ENCODE results near the gene DOCK9. TPM values are rescaled to one million over a fixed set of nuclear protein-coding genes. Genes with fewer than 3 reads are reported as not detected.

The DOCK9 gene
- total and polyA plus RNA-seq, 2 donors (not counting 3 experiments of a cell fraction or from before 2014, with no cell fraction given): 147 to 323 TPM

DNA sequence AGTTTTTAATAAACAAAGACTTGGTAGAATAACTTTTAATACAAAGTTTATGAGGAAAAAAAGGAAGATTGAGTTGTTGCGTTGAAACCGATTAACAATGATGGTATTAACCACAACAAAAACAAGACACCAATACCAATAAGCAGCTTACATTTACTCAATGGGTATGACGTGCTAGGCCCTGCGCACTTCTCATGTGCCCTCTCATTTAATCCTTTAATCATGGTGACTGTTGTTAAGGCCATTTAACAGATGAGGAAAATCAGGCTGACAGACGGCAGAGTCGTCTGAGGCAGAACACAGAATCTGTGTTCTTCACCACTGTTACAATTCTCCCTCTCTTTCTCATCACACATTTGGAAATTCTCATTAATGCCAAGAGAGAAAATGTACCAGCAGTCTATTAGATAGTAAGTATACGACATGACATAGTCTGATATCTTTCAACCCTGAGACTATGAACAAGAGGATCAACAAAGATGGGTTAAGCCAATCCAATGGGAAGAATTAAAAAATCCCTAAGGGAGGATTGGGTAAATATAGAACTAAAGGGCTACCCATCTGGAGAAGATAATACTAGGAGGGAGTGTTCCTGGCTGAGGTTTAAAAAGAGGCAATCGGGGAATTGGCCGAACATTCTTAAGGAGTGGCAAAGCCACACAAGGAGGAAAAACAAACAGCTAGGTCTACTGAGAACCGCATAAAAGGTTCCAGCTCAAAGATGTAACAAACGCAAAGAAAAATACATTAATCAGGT is 54.0 kb downstream of the DOCK9 start:
- POLR2A ChIA-PET: no interaction called here
- no peak for TF ChIP-seq MYC (IDR thresholded peaks at IDR 0.05; ENCODE audit: low read depth, low read length)
- no peak for TF ChIP-seq EZH2 (IDR thresholded peaks at IDR 0.05; ENCODE audit: borderline replicate concordance, low read depth, low read length, severe bottlenecking)
- no peak for TF ChIP-seq POLR2AphosphoS5 (IDR thresholded peaks at IDR 0.05; ENCODE audit: insufficient read depth, low read depth, low read length)
- no peak for TF ChIP-seq POLR2A (IDR thresholded peaks at IDR 0.05; ENCODE audit: low read depth, low read length)
- TF ChIP-seq, protein P1, sequence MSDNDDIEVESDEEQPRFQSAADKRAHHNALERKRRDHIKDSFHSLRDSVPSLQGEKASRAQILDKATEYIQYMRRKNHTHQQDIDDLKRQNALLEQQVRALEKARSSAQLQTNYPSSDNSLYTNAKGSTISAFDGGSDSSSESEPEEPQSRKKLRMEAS (IDR thresholded peaks at IDR 0.05; ENCODE audit: insufficient read depth, insufficient read length): no peak
- no peak for TF ChIP-seq FOS (IDR thresholded peaks at IDR 0.05; ENCODE audit: borderline replicate concordance, insufficient read depth, low read length)
- no peak for TF ChIP-seq JUN (IDR thresholded peaks at IDR 0.05; ENCODE audit: borderline replicate concordance, insufficient read depth, insufficient read length, low read depth)
- no peak for TF ChIP-seq GATA2 (IDR thresholded peaks at IDR 0.05; ENCODE audit: insufficient read depth, insufficient read length, low read depth, low read length)
- TF ChIP-seq, protein P2, sequence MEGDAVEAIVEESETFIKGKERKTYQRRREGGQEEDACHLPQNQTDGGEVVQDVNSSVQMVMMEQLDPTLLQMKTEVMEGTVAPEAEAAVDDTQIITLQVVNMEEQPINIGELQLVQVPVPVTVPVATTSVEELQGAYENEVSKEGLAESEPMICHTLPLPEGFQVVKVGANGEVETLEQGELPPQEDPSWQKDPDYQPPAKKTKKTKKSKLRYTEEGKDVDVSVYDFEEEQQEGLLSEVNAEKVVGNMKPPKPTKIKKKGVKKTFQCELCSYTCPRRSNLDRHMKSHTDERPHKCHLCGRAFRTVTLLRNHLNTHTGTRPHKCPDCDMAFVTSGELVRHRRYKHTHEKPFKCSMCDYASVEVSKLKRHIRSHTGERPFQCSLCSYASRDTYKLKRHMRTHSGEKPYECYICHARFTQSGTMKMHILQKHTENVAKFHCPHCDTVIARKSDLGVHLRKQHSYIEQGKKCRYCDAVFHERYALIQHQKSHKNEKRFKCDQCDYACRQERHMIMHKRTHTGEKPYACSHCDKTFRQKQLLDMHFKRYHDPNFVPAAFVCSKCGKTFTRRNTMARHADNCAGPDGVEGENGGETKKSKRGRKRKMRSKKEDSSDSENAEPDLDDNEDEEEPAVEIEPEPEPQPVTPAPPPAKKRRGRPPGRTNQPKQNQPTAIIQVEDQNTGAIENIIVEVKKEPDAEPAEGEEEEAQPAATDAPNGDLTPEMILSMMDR (IDR thresholded peaks at IDR 0.05; ENCODE audit: extremely low read depth in 1 of 2, insufficient read depth in 1 of 2, low read depth in 1 of 2, low read length in 2 of 2): no peak
- no peaks in the 10 kb centered on the region for H3K9me3 ChIP-seq (replicated peaks; ENCODE audit: control insufficient read depth, insufficient read depth, low read length)
- no peak overlapping the region for H3K4me3 ChIP-seq (replicated peaks in 1 of 3; ENCODE audit: insufficient read depth in 1 of 3, low read depth in 1 of 3, low read length in 3 of 3)
- no peak for DNase-seq (ENCODE audit: low read depth, low spot score)
- no peak overlapping the region for H2AFZ ChIP-seq (ENCODE audit: low read depth, low read length)
- intact Hi-C loops (cut with micrococcal nuclease): no loop called here
- H3K4me1 ChIP-seq (ENCODE audit: control insufficient read depth, extremely low read depth, insufficient read depth, low read length): peaks cover 30% of the 10 kb centered on the region
- H3K79me2 ChIP-seq (ENCODE audit: control insufficient read depth, insufficient read depth, low read length): peaks cover 10% of the 10 kb centered on the region
- H3K9me1 ChIP-seq (replicated peaks; ENCODE audit: control insufficient read depth, extremely low read depth, insufficient read depth, low read length): no peaks in the 10 kb centered on the region
- H3K27me3 ChIP-seq (ENCODE audit: control insufficient read depth in 2 of 2, insufficient read depth in 2 of 2, low read length in 2 of 2): no peaks in the 10 kb centered on the region
- dilution Hi-C loops (cut with MboI; ENCODE audit: extremely low pct_ligation_motif_present, low sequenced_read_pairs): no loop called here
- H4K20me1 ChIP-seq (replicated peaks; ENCODE audit: control insufficient read depth, extremely low read depth, insufficient read depth, low read length): no peaks in the 10 kb centered on the region
- no TSS peak for BruUV-seq (replicated peaks)
- CTCF ChIA-PET: interaction anchor here (1.0 to 2.7 kb wide), 5 partner anchors 8 to 84 kb away, joined by 3 to 7 read pairs (median 3); no protein-coding TSS in a partner anchor
- no peak overlapping the region for H3K9ac ChIP-seq (replicated peaks; ENCODE audit: extremely low read depth, insufficient read depth, low read length)
- no peak overlapping the region for H3K4me2 ChIP-seq (ENCODE audit: insufficient read depth, low read length)
- no peak overlapping the region for H3K27ac ChIP-seq (ENCODE audit: insufficient read depth, low read depth, low read length)
- FAIRE-seq: no peak
- H3K36me3 ChIP-seq (ENCODE audit: control insufficient read depth in 2 of 2, extremely low read depth in 1 of 2, insufficient read depth in 2 of 2, low read length in 2 of 2): peaks cover 22 to 33% of the 10 kb centered on the region in 2 experiments

All from endothelial cell of umbilical vein (primary cell).